Inflammatory macrophage treated with lipopolysaccharide for 1 hour (primary cell): ENCODE measurements around the gene CLCN2.

Experiments used
- DNase-seq, 2 donors: peaks; one replicate each; pipeline ENCODE4 v3.0.0-alpha.2; 2020 to 2022

CLCN2 gene

DNA sequence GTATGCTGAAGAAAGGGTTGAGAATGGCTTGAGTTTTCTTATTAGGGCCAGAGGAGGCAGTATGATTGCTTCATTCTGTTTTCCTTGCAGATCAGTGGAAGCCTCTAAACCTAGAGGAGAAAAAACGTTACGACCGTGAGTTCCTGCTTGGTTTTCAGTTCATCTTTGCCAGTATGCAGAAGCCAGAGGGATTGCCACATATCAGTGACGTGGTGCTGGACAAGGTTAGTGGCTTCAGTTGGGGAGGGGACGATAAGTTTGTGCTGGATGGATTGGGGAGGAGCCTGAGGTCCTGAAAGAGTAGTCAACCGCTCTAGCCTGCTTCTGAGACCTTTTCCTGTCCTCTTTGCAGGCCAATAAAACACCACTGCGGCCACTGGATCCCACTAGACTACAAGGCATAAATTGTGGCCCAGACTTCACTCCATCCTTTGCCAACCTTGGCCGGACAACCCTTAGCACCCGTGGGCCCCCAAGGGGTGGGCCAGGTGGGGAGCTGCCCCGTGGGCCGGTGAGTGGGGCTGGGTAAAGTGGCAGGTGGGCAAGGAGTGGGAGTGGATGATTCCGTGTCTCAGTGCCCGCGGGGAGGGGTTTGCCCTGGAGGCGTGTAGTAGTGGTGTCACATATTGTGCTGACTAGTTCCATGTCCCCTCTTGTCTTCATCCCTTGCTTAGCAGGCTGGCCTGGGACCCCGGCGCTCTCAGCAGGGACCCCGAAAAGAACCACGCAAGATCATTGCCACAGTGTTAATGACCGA lies 38.5 kb downstream of the CLCN2 start:
- peak in 1 of 2 donors; percentile 72 for DNase-seq

- DNase-seq, result no peak
These were observed 39.7 kb downstream of the CLCN2 start for GRCh38 chr3:184321666-184322065.

- peak; percentile 83 to 84 for DNase-seq
These were observed 41.3 kb downstream of the CLCN2 start for GRCh38 chr3:184320104-184320445.

DNA sequence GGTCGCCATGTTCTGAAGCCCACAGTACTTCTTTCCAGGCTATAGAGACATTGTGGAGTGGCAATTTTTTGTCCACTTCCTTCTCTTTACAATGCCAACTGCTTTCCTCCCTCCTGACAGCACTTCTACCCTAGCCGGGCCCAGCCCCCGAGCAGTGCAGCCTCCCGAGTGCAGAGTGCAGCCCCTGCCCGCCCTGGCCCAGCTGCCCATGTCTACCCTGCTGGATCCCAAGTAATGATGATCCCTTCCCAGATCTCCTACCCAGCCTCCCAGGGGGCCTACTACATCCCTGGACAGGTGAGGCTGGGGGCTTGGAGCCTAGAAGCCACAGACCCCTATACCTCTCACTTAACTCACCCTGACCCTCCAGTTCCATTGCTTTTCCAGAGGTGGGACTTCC lies 44.2 kb downstream of the CLCN2 start:
- DNase-seq, result no peak

DNA sequence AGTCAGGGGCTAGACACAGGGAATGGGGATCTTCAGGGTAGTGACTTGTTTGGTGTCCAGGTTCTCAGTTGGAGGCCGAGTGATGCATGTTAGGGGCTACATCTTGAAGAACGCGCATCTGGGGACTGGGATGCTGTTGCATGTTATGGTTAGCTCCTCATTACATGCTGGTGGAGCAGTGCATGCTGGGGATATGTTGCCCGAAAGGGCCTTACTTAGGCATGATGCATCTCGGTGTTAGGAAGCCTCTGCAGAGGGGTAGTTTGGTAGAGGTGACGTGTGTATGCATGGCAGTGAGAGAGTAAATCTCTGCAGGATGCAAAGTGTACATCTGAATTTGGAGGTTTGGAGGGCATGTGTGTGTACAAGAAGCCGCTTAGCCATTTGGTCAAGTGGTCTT lies 44.6 kb downstream of the CLCN2 start:
- no peak for DNase-seq

DNA sequence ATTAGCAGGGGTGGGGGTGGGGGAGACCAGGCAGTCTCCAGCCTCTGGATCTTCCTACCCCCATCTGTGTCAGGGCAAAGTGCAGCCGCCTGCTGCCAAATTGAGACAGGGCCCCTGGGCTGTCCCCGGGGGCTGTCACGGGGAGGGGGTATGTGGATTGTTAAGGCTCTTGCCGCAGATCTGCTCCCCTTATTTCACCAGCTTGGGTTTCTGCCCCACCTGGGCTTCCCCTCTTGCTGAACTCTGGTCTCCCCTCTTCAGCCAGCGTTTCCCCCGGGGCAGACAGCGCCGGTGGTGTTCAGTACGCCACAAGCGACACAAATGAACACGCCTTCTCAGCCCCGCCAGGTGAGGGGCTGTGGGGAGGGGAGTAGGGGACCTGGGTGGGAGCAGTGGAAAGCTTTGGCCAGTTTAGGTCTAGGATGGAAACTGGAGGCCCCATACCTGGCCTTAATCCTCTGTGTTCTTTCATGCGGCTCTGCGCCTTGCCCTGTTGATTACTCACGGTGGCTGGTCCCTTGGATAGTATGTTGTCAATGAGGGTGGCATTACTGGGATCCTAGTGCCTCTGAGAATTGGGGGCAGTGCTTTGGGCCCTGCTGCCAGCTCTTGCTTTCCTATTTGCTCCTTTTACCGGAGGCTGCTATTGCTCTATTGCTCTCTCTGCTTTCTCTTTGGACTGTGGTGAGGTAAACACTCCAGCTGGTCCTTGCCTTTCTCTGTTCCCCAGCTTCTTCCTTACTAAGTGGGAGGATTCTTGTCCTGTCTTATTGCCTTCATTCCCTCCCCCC lies 45.3 kb downstream of the CLCN2 start:
- no peak for DNase-seq

GRCh38 chr3:184315543-184315867 lies 45.9 kb downstream of the CLCN2 start:
- DNase-seq, result peak in 1 of 2 donors; percentile 22

GRCh38 chr3:184314700-184315542 lies 46.5 kb downstream of the CLCN2 start:
- DNase-seq, result peak; percentile 56

DNA sequence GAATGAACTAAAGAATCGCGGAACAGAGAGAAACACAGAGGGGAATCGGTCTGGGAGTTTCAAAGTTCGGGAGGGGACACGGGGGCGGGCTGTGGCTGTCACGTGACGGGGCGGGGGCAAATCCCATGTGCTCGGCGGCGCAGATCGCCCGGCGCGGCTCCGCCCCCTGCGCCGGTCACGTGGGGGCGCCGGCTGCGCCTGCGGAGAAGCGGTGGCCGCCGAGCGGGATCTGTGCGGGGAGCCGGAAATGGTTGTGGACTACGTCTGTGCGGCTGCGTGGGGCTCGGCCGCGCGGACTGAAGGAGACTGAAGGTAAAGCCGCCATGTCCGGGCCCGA lies 47.1 kb downstream of the CLCN2 start, which contains the start of gene EIF4G1:
EIF4G1 (plus strand) TSS at position 244 of the 337 bp plus-strand sequence. CDS start 1,191 bp downstream, outside the sequence.
- DNase-seq, result peak; percentile 91 to 95

DNA sequence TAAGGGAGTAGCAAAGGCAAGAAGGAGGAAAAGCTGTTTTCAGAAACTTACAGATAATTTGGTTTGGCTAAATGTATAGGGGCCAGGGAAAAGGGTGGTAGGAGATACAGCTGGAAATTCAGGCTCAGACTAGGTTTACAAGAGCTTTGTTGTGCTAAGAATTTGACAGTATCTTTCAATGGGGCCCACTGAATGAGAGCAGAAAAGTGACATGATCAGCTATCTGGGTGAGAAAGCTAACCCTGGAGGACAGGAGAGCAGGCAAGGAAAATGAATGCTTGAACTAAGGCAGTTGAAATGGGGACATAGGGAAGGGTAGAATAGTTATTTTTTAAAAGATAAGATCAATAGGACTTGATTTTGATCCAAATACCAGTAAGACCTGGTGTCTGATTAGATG lies 49.8 kb downstream of the CLCN2 start:
- DNase-seq, result no peak

GRCh38 chr3:184308744-184309143 lies 52.7 kb downstream of the CLCN2 start:
- no peak for DNase-seq

DNA sequence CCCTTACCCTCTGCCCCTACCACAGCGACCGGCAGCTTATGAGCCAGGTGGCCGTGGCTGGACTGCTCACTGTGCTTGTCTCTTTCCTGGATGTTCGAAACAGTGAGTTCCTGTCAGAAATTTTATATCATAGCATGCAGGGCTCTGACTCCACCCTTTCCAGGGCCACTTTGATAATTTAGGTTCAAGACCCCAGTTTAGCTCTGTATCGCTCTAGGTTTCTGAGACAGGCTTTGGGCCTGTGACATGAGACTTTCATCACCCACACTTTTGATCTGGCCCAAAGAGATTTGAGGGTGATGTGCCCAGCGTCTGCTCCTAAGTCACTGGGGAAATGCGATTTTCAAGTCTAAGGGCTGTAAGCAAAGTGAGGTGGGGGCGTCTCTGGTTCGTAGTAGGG lies 53.5 kb downstream of the CLCN2 start:
- no peak for DNase-seq

GRCh38 chr3:184306341-184306972 lies 54.9 kb downstream of the CLCN2 start:
- no peak for DNase-seq

DNA sequence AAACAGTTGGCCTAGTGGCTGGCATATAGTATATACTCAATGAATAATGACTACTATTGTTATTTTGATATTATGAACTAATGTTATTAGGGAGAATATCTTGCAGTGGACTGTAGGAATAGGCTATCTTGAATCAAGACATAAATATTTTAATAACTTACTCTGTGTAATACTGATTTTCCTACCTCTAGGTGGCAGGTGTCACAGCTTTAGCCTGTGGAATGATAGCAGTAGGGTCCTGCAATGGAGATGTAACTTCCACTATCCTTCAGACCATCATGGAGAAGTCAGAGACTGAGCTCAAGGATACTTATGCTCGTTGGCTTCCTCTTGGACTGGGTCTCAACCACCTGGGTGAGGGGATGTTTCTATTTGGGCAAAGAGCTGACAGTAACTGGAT lies 55.8 kb downstream of the CLCN2 start:
- DNase-seq, result peak in 1 of 2 donors; percentile 11

- no peak for DNase-seq
These were observed 61.1 kb downstream of the CLCN2 start for GRCh38 chr3:184300378-184300720.

DNA sequence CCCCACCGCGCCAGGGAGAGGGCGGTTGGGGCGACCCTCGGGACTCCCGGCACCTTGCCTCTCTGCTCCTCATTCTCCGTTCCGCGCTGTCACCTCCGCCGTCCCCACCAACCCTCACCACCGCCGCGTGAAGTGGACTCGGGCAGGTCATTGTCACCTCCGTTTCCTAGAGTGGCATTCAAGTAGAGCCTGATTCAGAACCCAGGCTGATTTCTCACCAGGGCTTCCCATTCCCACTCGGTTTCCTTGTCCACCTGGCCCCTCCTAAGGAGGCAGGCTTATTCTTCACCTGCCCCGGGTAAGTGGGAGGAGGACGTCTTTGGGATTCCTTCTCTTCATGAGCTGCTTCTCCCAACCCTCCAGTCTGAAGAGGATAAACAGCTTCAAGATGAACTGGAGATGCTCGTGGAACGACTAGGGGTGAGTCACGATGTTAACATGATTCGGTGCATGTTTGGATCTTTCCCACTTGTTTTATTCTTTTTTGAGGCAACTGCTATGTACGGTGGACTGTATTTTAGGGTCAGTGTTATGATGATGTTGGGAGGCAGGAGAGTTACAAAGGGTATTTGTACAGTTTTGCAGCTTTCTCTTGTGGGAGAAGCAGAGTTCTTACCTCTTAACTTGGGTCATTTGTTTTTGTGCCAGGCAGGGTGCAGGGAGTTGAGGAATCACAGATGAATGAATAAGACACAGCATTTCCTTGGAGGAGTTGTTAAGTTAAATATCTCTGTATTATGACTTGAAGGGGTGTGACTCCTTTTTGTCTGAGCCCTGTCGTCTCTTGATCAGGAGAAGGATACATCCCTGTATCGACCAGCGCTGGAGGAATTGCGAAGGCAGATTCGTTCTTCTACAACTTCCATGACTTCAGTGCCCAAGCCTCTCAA lies 61.7 kb downstream of the CLCN2 start:
- DNase-seq, result no peak

DNA sequence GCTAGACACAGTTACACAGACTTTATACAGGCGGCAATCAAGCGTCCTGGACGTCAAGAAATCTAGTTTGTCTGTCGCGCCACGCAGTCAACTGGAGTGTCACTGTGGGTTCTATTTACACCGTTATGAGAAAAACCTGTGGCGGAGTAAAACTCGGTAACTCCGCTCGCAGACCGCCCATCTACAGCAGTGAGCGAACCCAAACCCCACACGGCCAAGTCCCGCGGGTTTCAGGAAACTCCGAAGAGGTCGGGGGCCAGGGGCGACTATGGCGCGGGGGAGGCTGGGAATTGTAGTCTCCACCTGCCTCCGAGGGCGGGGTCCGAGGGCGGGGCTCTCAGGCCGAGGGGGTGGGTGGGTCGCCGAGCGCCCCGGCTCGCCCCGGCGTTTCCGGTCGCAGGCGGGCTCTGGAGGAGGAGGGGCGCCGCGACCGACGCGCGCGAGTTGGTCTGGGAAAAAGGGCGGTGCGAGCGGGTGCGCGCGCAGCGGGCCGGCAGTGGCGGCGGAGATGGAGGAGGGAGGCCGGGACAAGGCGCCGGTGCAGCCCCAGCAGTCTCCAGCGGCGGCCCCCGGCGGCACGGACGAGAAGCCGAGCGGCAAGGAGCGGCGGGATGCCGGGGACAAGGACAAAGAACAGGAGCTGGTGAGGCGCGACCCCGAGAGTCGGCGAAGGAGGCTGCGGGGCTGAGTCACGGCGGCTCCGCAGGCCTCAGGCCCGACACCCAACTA lies 62.5 kb downstream of the CLCN2 start, which contains the start of gene PSMD2:
PSMD2 (plus strand) TSS at position 483 of the 729 bp plus-strand sequence; CDS start at position 509, 26 bp downstream.
- DNase-seq, result peak; percentile 95 to 96

DNA sequence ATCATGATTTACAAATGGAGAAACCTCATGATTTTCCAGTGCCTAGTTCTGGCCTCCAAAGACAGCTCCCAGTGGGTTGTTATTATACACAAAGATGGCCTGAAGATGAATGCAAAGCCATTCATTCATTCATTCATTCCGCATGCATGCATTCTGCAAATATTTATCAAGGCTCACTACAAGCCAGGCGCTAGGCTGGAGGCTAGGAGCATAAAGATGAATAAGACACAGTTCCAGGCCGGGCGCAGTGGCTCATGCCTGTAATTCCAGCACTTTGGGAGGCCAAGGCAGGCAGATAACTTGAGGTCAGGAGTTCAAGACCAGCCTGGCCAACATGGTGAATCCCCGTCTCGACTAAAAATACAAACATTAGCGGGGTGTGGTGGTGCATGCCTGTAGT lies 64.8 kb downstream of the CLCN2 start:
- no peak for DNase-seq
